Liver (tissue), 9 donors: ENCODE results near the gene BRIX1. TPM values are rescaled to one million over a fixed set of nuclear protein-coding genes. Genes with fewer than 3 reads are reported as not detected.

Experiments
- DNase-seq: peaks from one replicate; pipeline ENCODE4 v3.0.0-alpha.2; 2017; ENCODE audit warnings: low spot score
- H3K27ac ChIP-seq, 2 donors: one replicate each; pipeline ENCODE4 v1.7.0; 2013; ENCODE audit warnings: inconsistent platforms in 2 of 2, low read length in 2 of 2, control low read depth in 1 of 2, low read depth in 1 of 2, mild to moderate bottlenecking in 1 of 2
- H3K27me3 ChIP-seq, 4 donors: one replicate each; pipeline versions ENCODE4 v1.6.1 to v1.7.0; 2013; ENCODE audit warnings: low read length in 3 of 4, inconsistent platforms in 1 of 4, mild to moderate bottlenecking in 1 of 4, moderate library complexity in 1 of 4; ENCODE audit not compliant: control insufficient read depth in 4 of 4, insufficient read depth in 4 of 4
- H3K36me3 ChIP-seq, 4 donors: one replicate each; pipeline versions ENCODE4 v1.6.1 to v1.7.0; 2013; ENCODE audit warnings: low read length in 3 of 4, mild to moderate bottlenecking in 3 of 4, low read depth in 1 of 4, moderate library complexity in 1 of 4; ENCODE audit not compliant: control insufficient read depth in 4 of 4, insufficient read depth in 3 of 4
- H3K4me1 ChIP-seq, 4 donors: one replicate each; pipeline versions ENCODE4 v1.6.1 to v1.7.0; 2013; ENCODE audit warnings: low read length in 3 of 4, mild to moderate bottlenecking in 3 of 4, moderate library complexity in 1 of 4; ENCODE audit not compliant: control insufficient read depth in 4 of 4, insufficient read depth in 4 of 4
- H3K4me3 ChIP-seq, 3 donors: one replicate each; pipeline versions ENCODE4 v1.6.1 to v1.7.0; 2013; ENCODE audit warnings: low read length in 3 of 3, control low read depth in 1 of 3, low read depth in 1 of 3, mild to moderate bottlenecking in 1 of 3
- H3K9ac ChIP-seq, 2 donors: one replicate each; pipeline ENCODE4 v1.7.0; 2013; ENCODE audit warnings: low read length in 2 of 2, mild to moderate bottlenecking in 2 of 2, moderate library complexity in 2 of 2, control low read depth in 1 of 2, low read depth in 1 of 2
- H3K9me3 ChIP-seq, 4 donors: one replicate each; pipeline versions ENCODE4 v1.6.1 to v1.7.0; 2013; ENCODE audit warnings: low read length in 3 of 4; ENCODE audit not compliant: control insufficient read depth in 4 of 4
- EGR1 ChIP-seq, 2 donors: IDR thresholded peaks; 2 replicates each; pipeline ENCODE4 v1.6.1; 2016 to 2018; ENCODE audit warnings: antibody characterized with exemption in 2 of 2, low read depth in 2 of 2
- FOXA1 ChIP-seq: IDR thresholded peaks from 2 replicates; pipeline ENCODE4 v1.6.1; 2016; ENCODE audit warnings: antibody characterized with exemption
- FOXA2 ChIP-seq: IDR thresholded peaks from 2 replicates; pipeline ENCODE4 v1.6.1; 2016; ENCODE audit warnings: antibody characterized with exemption
- GABPA ChIP-seq, 2 donors: IDR thresholded peaks in 1 of 2; conservative IDR thresholded peaks in 1 of 2; 2 replicates each; pipeline ENCODE4 v1.6.1; 2016; ENCODE audit warnings: antibody characterized with exemption in 2 of 2, mild to moderate bottlenecking in 1 of 2, moderate library complexity in 1 of 2
- HNF4A ChIP-seq, 2 donors: conservative IDR thresholded peaks; 2 replicates each; pipeline ENCODE4 v1.6.1; 2016; ENCODE audit warnings: antibody characterized with exemption in 2 of 2, mild to moderate bottlenecking in 2 of 2
- HNF4G ChIP-seq: IDR thresholded peaks from 2 replicates; pipeline ENCODE4 v1.6.1; 2016; ENCODE audit warnings: antibody characterized with exemption
- JUND ChIP-seq, 2 donors: IDR thresholded peaks; 2 replicates each; pipeline ENCODE4 v1.6.1; 2016; ENCODE audit warnings: antibody characterized with exemption in 2 of 2
- NR2F2 ChIP-seq: IDR thresholded peaks from 2 replicates; pipeline ENCODE4 v1.6.1; 2016; ENCODE audit warnings: antibody characterized with exemption
- RAD21 ChIP-seq, 2 donors: IDR thresholded peaks; 2 replicates each; pipeline ENCODE4 v1.6.1; 2016; ENCODE audit warnings: antibody characterized with exemption in 2 of 2, mild to moderate bottlenecking in 2 of 2
- RXRA ChIP-seq, 2 donors: IDR thresholded peaks; 2 replicates each; pipeline ENCODE4 v1.6.1; 2017 to 2018; ENCODE audit warnings: antibody characterized with exemption in 2 of 2, mild to moderate bottlenecking in 1 of 2
- SP1 ChIP-seq: IDR thresholded peaks from 2 replicates; pipeline ENCODE4 v1.6.1; 2018; ENCODE audit warnings: antibody characterized with exemption, mild to moderate bottlenecking
- TAF1 ChIP-seq: conservative IDR thresholded peaks from 2 replicates; pipeline ENCODE4 v1.6.1; 2016; ENCODE audit warnings: antibody characterized with exemption, mild to moderate bottlenecking
- YY1 ChIP-seq: IDR thresholded peaks from 2 replicates; pipeline ENCODE4 v1.6.1; 2016; ENCODE audit warnings: antibody characterized with exemption, mild to moderate bottlenecking
- polyA plus RNA-seq, 2 donors: library from polyadenylated mRNA; stranded (reverse) in 1 of 2; unstranded in 1 of 2; fragments of 200-250 nt in 1 of 2; fragments of >200 nt in 1 of 2; fragmentation: Nextera tagmentation in 1 of 2; extraction: Ambion mirVana in 1 of 2; gene quantifications; one replicate each; pipeline versions ENCODE4 v1.2.1 to v1.2.3, GENCODE V29; 2013 to 2015
- total RNA-seq, 2 donors: library from RNA; depleted of rRNA; stranded (reverse); fragments of >200 nt; gene quantifications; one replicate each; pipeline ENCODE4 v1.2.3, GENCODE V29; 2014
- TF ChIP-seq, protein P1 (sequence below): IDR thresholded peaks from 2 replicates; pipeline ENCODE4 v1.6.1; 2016; ENCODE audit warnings: antibody characterized with exemption
- TF ChIP-seq, protein P2 (sequence below): fragments of 150-350 bp; IDR thresholded peaks from 2 replicates; pipeline ENCODE4 v1.5.1; 2017; ENCODE audit warnings: improper control_type of control experiment, low read depth, low read length; ENCODE audit not compliant: missing input control
- TF ChIP-seq, protein P3 (sequence below): IDR thresholded peaks from 2 replicates; pipeline ENCODE4 v1.6.1; 2016; ENCODE audit warnings: antibody characterized with exemption
- TF ChIP-seq, protein P4 (sequence below): IDR thresholded peaks from 2 replicates; pipeline ENCODE4 v1.6.1; 2016; ENCODE audit warnings: antibody characterized with exemption, mild to moderate bottlenecking
- TF ChIP-seq, protein P5 (sequence below): IDR thresholded peaks from 2 replicates; pipeline ENCODE4 v1.6.1; 2016; ENCODE audit warnings: antibody characterized with exemption
- donor health status: healthy.
- donor health status: healthy.
- donor health status: healthy.
- donor health status: healthy.
- donor health status: healthy.

The BRIX1 gene
- total and polyA plus RNA-seq, 4 donors = 6.7 to 15.7 (median 10.5) TPM

DNA sequence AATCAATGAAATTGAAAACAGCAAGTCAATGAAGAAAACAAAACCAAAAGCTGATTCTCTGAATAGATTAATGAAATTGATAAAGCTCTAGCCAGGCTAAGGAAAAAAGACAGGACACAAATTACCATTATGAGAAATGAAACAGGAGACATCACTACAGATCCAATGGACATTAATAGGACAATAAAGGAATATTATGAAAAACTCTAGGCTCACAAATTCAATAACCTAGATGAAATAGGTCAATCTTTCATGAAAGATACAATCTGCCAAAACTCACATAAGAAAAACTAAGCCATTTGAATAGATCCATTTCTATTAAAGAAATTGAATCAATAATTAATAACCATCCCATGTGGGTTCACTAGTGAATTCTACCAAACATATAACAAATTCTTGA, 39.2 kb upstream of the BRIX1 start:
- no peak overlapping the region for H3K4me3 ChIP-seq
- no peak for TF ChIP-seq TAF1
- TF ChIP-seq, protein P1, sequence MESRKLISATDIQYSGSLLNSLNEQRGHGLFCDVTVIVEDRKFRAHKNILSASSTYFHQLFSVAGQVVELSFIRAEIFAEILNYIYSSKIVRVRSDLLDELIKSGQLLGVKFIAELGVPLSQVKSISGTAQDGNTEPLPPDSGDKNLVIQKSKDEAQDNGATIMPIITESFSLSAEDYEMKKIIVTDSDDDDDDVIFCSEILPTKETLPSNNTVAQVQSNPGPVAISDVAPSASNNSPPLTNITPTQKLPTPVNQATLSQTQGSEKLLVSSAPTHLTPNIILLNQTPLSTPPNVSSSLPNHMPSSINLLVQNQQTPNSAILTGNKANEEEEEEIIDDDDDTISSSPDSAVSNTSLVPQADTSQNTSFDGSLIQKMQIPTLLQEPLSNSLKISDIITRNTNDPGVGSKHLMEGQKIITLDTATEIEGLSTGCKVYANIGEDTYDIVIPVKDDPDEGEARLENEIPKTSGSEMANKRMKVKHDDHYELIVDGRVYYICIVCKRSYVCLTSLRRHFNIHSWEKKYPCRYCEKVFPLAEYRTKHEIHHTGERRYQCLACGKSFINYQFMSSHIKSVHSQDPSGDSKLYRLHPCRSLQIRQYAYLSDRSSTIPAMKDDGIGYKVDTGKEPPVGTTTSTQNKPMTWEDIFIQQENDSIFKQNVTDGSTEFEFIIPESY = no peak
- TF ChIP-seq NR2F2 = no peak
- TF ChIP-seq FOXA2 = no peak
- no peak for TF ChIP-seq GABPA (IDR thresholded peaks at IDR 0.05 in 1 of 2, conservative IDR thresholded peaks at IDR 0.05 in 1 of 2)
- no peak for TF ChIP-seq RAD21 (IDR thresholded peaks at IDR 0.05)
- TF ChIP-seq, protein P2, sequence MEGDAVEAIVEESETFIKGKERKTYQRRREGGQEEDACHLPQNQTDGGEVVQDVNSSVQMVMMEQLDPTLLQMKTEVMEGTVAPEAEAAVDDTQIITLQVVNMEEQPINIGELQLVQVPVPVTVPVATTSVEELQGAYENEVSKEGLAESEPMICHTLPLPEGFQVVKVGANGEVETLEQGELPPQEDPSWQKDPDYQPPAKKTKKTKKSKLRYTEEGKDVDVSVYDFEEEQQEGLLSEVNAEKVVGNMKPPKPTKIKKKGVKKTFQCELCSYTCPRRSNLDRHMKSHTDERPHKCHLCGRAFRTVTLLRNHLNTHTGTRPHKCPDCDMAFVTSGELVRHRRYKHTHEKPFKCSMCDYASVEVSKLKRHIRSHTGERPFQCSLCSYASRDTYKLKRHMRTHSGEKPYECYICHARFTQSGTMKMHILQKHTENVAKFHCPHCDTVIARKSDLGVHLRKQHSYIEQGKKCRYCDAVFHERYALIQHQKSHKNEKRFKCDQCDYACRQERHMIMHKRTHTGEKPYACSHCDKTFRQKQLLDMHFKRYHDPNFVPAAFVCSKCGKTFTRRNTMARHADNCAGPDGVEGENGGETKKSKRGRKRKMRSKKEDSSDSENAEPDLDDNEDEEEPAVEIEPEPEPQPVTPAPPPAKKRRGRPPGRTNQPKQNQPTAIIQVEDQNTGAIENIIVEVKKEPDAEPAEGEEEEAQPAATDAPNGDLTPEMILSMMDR = no peak
- TF ChIP-seq, protein P3, sequence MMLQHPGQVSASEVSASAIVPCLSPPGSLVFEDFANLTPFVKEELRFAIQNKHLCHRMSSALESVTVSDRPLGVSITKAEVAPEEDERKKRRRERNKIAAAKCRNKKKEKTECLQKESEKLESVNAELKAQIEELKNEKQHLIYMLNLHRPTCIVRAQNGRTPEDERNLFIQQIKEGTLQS = no peak
- TF ChIP-seq, protein P4, sequence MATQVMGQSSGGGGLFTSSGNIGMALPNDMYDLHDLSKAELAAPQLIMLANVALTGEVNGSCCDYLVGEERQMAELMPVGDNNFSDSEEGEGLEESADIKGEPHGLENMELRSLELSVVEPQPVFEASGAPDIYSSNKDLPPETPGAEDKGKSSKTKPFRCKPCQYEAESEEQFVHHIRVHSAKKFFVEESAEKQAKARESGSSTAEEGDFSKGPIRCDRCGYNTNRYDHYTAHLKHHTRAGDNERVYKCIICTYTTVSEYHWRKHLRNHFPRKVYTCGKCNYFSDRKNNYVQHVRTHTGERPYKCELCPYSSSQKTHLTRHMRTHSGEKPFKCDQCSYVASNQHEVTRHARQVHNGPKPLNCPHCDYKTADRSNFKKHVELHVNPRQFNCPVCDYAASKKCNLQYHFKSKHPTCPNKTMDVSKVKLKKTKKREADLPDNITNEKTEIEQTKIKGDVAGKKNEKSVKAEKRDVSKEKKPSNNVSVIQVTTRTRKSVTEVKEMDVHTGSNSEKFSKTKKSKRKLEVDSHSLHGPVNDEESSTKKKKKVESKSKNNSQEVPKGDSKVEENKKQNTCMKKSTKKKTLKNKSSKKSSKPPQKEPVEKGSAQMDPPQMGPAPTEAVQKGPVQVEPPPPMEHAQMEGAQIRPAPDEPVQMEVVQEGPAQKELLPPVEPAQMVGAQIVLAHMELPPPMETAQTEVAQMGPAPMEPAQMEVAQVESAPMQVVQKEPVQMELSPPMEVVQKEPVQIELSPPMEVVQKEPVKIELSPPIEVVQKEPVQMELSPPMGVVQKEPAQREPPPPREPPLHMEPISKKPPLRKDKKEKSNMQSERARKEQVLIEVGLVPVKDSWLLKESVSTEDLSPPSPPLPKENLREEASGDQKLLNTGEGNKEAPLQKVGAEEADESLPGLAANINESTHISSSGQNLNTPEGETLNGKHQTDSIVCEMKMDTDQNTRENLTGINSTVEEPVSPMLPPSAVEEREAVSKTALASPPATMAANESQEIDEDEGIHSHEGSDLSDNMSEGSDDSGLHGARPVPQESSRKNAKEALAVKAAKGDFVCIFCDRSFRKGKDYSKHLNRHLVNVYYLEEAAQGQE = no peak
- no peak for TF ChIP-seq EGR1 (IDR thresholded peaks at IDR 0.05; ENCODE audit: low read depth in 2 of 2)
- no peak for TF ChIP-seq HNF4G
- TF ChIP-seq JUND (IDR thresholded peaks at IDR 0.05) = no peak
- no peak for TF ChIP-seq YY1
- TF ChIP-seq SP1 = no peak
- no peak for TF ChIP-seq RXRA (IDR thresholded peaks at IDR 0.05)
- TF ChIP-seq, protein P5, sequence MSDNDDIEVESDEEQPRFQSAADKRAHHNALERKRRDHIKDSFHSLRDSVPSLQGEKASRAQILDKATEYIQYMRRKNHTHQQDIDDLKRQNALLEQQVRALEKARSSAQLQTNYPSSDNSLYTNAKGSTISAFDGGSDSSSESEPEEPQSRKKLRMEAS = no peak
- TF ChIP-seq HNF4A (conservative IDR thresholded peaks at IDR 0.05) = no peak
- no peak overlapping the region for H3K9ac ChIP-seq
- no peaks in the 10 kb centered on the region for H3K9me3 ChIP-seq
- no peak overlapping the region for H3K27ac ChIP-seq
- H3K4me1 ChIP-seq = no peaks in the 10 kb centered on the region
- no peaks in the 10 kb centered on the region for H3K27me3 ChIP-seq
- H3K36me3 ChIP-seq = no peaks in the 10 kb centered on the region
- DNase-seq = no peak

DNA sequence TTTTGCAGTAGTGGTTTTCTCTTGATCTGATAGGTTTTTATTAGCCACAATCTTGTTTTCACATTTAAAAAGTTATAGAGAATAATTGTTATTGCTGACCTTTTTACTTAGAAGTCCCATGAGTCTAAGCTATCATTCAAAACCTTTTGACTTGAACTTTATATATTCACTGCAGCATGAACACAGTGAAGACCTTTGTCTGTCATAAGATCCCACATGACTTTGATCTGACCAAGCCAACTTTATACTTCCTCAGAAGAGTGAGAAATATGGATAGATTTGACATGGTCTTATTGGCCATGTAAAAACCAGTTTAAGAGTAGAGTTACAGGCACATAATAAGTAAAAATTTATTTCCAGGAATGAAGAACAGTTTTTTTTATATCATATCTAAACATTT, 34.3 kb upstream of the BRIX1 start:
- Histone ChIP-seq H3K9ac (no peak overlapping the region), H3K36me3 (no peaks in the 10 kb centered on the region), H3K27ac (no peak overlapping the region), H3K27me3 (no peaks in the 10 kb centered on the region), H3K4me3 (no peak overlapping the region), H3K4me1 (no peaks in the 10 kb centered on the region), H3K9me3 (no peaks in the 10 kb centered on the region)
- no peak for DNase-seq
- TF ChIP-seq, protein P3 = no peak
- TF ChIP-seq SP1 (no peak), RAD21 (IDR thresholded peaks at IDR 0.05) (no peak), JUND (IDR thresholded peaks at IDR 0.05) (no peak), FOXA1 (no peak), HNF4G (no peak), HNF4A (conservative IDR thresholded peaks at IDR 0.05) (no peak), YY1 (no peak), RXRA (IDR thresholded peaks at IDR 0.05) (no peak), GABPA (IDR thresholded peaks at IDR 0.05 in 1 of 2, conservative IDR thresholded peaks at IDR 0.05 in 1 of 2) (no peak), NR2F2 (no peak), EGR1 (IDR thresholded peaks at IDR 0.05; ENCODE audit: low read depth in 2 of 2) (no peak), TAF1 (no peak)
- TF ChIP-seq, protein P1 = no peak
- TF ChIP-seq, protein P2 = no peak
- TF ChIP-seq, protein P5 = no peak
